Measurements from ENCODE around the gene FAM107A.

The FAM107A gene

GRCh38 chr3:58608648-58609047 lies 31.5 kb upstream of the FAM107A start:
- ChIA-PET POLR2A (no interaction called here), CTCF (no interaction called here)
- TF ChIP-seq L3MBTL2 (conservative IDR thresholded peaks at IDR 0.05): no peak
- TF ChIP-seq FOXM1 (IDR thresholded peaks at IDR 0.05; ENCODE audit: borderline replicate concordance): no peak
- TF ChIP-seq SP1 (IDR thresholded peaks at IDR 0.05): no peak
- DNase-seq (ENCODE audit: extremely low spot score): no peak

GRCh38 chr3:58607816-58608215 lies 30.6 kb upstream of the FAM107A start:
- POLR2A ChIA-PET: no interaction called here
- TF ChIP-seq ELF4 (IDR thresholded peaks at IDR 0.05) (no peak), SUZ12 (IDR thresholded peaks at IDR 0.05) (no peak), HDGF (IDR thresholded peaks at IDR 0.05; ENCODE audit: borderline replicate concordance) (no peak), ZNF384 (IDR thresholded peaks at IDR 0.05) (no peak), CTBP1 (IDR thresholded peaks at IDR 0.05; ENCODE audit: borderline replicate concordance) (no peak), L3MBTL2 (conservative IDR thresholded peaks at IDR 0.05) (no peak), BHLHE40 (IDR thresholded peaks at IDR 0.05; ENCODE audit: borderline replicate concordance) (no peak), ARNT (IDR thresholded peaks at IDR 0.05) (no peak), FOXM1 (IDR thresholded peaks at IDR 0.05; ENCODE audit: borderline replicate concordance) (no peak), SP1 (IDR thresholded peaks at IDR 0.05) (no peak), FOXA1 (IDR thresholded peaks at IDR 0.05) (no peak), PKNOX1 (IDR thresholded peaks at IDR 0.05) (no peak), LEF1 (IDR thresholded peaks at IDR 0.05; ENCODE audit: borderline replicate concordance) (no peak), FOXK2 (IDR thresholded peaks at IDR 0.05) (no peak), NFRKB (IDR thresholded peaks at IDR 0.05) (no peak), TARDBP (IDR thresholded peaks at IDR 0.05) (no peak)
- CTCF ChIA-PET: interaction anchor here (0.5 to 1.1 kb wide), 2 partner anchors 40 to 216 kb away, joined by 3 read pairs; no protein-coding TSS in a partner anchor
- DNase-seq (ENCODE audit: extremely low spot score): no peak

GRCh38 chr3:58606693-58607092 lies 29.5 kb upstream of the FAM107A start:
- TF ChIP-seq LEF1 (IDR thresholded peaks at IDR 0.05; ENCODE audit: borderline replicate concordance): no peak
- no peak for TF ChIP-seq ARNT (IDR thresholded peaks at IDR 0.05)
- no peak for TF ChIP-seq CTBP1 (IDR thresholded peaks at IDR 0.05; ENCODE audit: borderline replicate concordance)
- no peak for TF ChIP-seq FOXA1 (IDR thresholded peaks at IDR 0.05)
- TF ChIP-seq NFRKB (IDR thresholded peaks at IDR 0.05): no peak
- no peak for TF ChIP-seq HDGF (IDR thresholded peaks at IDR 0.05; ENCODE audit: borderline replicate concordance)
- TF ChIP-seq SUZ12 (IDR thresholded peaks at IDR 0.05): no peak
- no peak for TF ChIP-seq PKNOX1 (IDR thresholded peaks at IDR 0.05)
- TF ChIP-seq TARDBP (IDR thresholded peaks at IDR 0.05): no peak
- TF ChIP-seq L3MBTL2 (conservative IDR thresholded peaks at IDR 0.05): no peak
- TF ChIP-seq BHLHE40 (IDR thresholded peaks at IDR 0.05; ENCODE audit: borderline replicate concordance): no peak
- no peak for TF ChIP-seq FOXM1 (IDR thresholded peaks at IDR 0.05; ENCODE audit: borderline replicate concordance)
- no peak for TF ChIP-seq FOXK2 (IDR thresholded peaks at IDR 0.05)
- no peak for DNase-seq (ENCODE audit: extremely low spot score)
- ChIA-PET CTCF (no interaction called here), POLR2A (no interaction called here)

- TF ChIP-seq FOXA1 (IDR thresholded peaks at IDR 0.05) (no peak), ELF4 (IDR thresholded peaks at IDR 0.05) (no peak), LEF1 (IDR thresholded peaks at IDR 0.05; ENCODE audit: borderline replicate concordance) (no peak), SUZ12 (IDR thresholded peaks at IDR 0.05) (no peak), TARDBP (IDR thresholded peaks at IDR 0.05) (no peak), ZNF384 (IDR thresholded peaks at IDR 0.05) (no peak), FOXM1 (IDR thresholded peaks at IDR 0.05; ENCODE audit: borderline replicate concordance) (no peak), CTBP1 (IDR thresholded peaks at IDR 0.05; ENCODE audit: borderline replicate concordance) (no peak), HDGF (IDR thresholded peaks at IDR 0.05; ENCODE audit: borderline replicate concordance) (no peak), BHLHE40 (IDR thresholded peaks at IDR 0.05; ENCODE audit: borderline replicate concordance) (no peak)
- ChIA-PET POLR2A (no interaction called here), CTCF (no interaction called here)
Measured at GRCh38 chr3:58604031-58604430, 26.8 kb upstream of the FAM107A start.

GRCh38 chr3:58603606-58604005 lies 26.4 kb upstream of the FAM107A start:
- ChIA-PET CTCF (no interaction called here), POLR2A (no interaction called here)
- TF ChIP-seq ARNT (IDR thresholded peaks at IDR 0.05) (no peak), LEF1 (IDR thresholded peaks at IDR 0.05; ENCODE audit: borderline replicate concordance) (no peak), PKNOX1 (IDR thresholded peaks at IDR 0.05) (no peak), CTBP1 (IDR thresholded peaks at IDR 0.05; ENCODE audit: borderline replicate concordance) (no peak), ELF4 (IDR thresholded peaks at IDR 0.05) (no peak), SP1 (IDR thresholded peaks at IDR 0.05) (no peak), BHLHE40 (IDR thresholded peaks at IDR 0.05; ENCODE audit: borderline replicate concordance) (no peak)
- no peak for DNase-seq (ENCODE audit: extremely low spot score)

More at GRCh38 chr3:58604031-58604430, 26.8 kb upstream of the FAM107A start:
- DNase-seq (ENCODE audit: extremely low spot score): no peak

- CTCF ChIA-PET: no interaction called here
- no peak for DNase-seq (ENCODE audit: extremely low spot score)
- POLR2A ChIA-PET: no interaction called here
- no peak for TF ChIP-seq FOXM1 (IDR thresholded peaks at IDR 0.05; ENCODE audit: borderline replicate concordance)
- no peak for TF ChIP-seq BHLHE40 (IDR thresholded peaks at IDR 0.05; ENCODE audit: borderline replicate concordance)
- no peak for TF ChIP-seq CTBP1 (IDR thresholded peaks at IDR 0.05; ENCODE audit: borderline replicate concordance)
- no peak for TF ChIP-seq SP1 (IDR thresholded peaks at IDR 0.05)
- no peak for TF ChIP-seq TARDBP (IDR thresholded peaks at IDR 0.05)
- TF ChIP-seq ELF4 (IDR thresholded peaks at IDR 0.05): no peak
- no peak for TF ChIP-seq SUZ12 (IDR thresholded peaks at IDR 0.05)
- no peak for TF ChIP-seq L3MBTL2 (conservative IDR thresholded peaks at IDR 0.05)
- TF ChIP-seq LEF1 (IDR thresholded peaks at IDR 0.05; ENCODE audit: borderline replicate concordance): no peak
- TF ChIP-seq PKNOX1 (IDR thresholded peaks at IDR 0.05): no peak
- TF ChIP-seq ARNT (IDR thresholded peaks at IDR 0.05): no peak
- no peak for TF ChIP-seq FOXA1 (IDR thresholded peaks at IDR 0.05)
- TF ChIP-seq ZNF384 (IDR thresholded peaks at IDR 0.05): no peak
Measured at GRCh38 chr3:58597770-58598310, 20.6 kb upstream of the FAM107A start.

Data from HEK293T (cell line).